ENCODE data around the gene TRIM17. TPM values are rescaled to one million over a fixed set of nuclear protein-coding genes. Genes with fewer than 3 reads are reported as not detected.

The TRIM17 gene
- total and polyA plus RNA-seq, 2 of the 13 experiments (the other 11 are each of a cell fraction or from before 2014, with no cell fraction given), result 0.32 to 0.64 TPM

DNA sequence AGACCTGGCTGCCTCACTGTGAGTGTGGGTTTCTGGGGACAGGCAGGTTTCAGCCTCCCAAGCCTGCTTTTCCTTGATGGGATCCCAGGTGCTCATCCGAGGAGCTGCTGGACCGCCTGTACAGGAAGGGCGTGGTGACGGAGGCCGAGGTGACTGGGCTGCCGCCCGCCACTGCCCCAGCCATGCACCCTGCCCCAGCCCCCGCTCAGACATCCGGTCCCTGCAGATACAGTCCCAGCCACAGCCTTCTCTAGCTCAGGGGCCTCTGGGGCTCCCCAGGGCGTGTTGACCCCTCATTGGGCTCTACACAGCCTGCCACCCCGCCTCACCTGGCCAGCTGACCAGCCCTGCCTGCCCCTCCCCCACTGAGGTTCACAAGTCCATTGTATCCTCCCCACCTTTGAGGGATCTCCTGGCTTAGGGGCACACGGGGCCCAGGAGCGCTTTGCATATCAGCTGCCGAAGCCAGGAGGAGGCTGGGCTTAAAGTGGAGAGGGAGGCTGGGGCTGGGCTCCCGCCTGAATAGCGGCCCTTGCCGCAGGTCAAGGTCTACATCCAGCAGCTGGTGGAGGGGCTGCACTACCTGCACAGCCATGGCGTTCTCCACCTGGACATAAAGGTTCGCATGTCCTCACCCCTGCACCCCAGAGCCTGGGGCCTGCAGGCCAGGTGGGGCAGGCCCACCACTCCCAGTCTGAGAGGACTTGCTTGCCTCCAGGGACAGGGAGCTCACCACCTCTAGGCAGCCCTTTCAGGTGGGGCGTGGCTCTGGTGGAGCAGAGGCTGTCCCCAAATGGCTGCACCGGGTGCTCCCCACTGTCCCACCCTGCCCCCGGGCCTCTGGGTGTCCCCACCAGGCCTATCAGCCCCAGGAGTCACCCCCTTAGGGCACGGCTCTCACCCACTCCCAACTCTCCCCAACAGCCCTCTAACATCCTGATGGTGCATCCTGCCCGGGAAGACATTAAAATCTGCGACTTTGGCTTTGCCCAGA is 48.6 kb downstream of the TRIM17 start (continued):
- TF ChIP-seq FIP1L1 (IDR thresholded peaks at IDR 0.05; ENCODE audit: borderline replicate concordance, insufficient read depth, low read depth, low read length) (no peak), KDM5B (CRISPR knock-in tag; IDR thresholded peaks at IDR 0.05; ENCODE audit: borderline replicate concordance) (0 out of 2 replicates have a peak, but pooled peaks have one; percentile 26), U2AF2 (IDR thresholded peaks at IDR 0.05; ENCODE audit: low read depth, low read length) (no peak), ZFP36L2 (CRISPR knock-in tag; IDR thresholded peaks at IDR 0.05) (no peak), ZFY (CRISPR knock-in tag; IDR thresholded peaks at IDR 0.05) (0 out of 2 replicates have a peak, but pooled peaks have one; percentile 16), CREB1 (IDR thresholded peaks at IDR 0.05) (no peak), CREB1 (CRISPR knock-in tag; IDR thresholded peaks at IDR 0.05) (no peak), ZNF558 (CRISPR knock-in tag; IDR thresholded peaks at IDR 0.05; ENCODE audit: borderline replicate concordance) (no peak), HOXA3 (CRISPR knock-in tag; IDR thresholded peaks at IDR 0.05) (peak; percentile 19; the same call in 1 of the 2 replicates), SPEN (CRISPR knock-in tag; IDR thresholded peaks at IDR 0.05; ENCODE audit: low read depth) (peak; percentile 77), ZNF629 (CRISPR knock-in tag; conservative IDR thresholded peaks at IDR 0.05) (no peak), ZNF234 (CRISPR knock-in tag; conservative IDR thresholded peaks at IDR 0.05) (no peak), ZFP82 (CRISPR knock-in tag; IDR thresholded peaks at IDR 0.05; ENCODE audit: borderline replicate concordance) (no peak), ZNF737 (CRISPR knock-in tag; IDR thresholded peaks at IDR 0.05; ENCODE audit: borderline replicate concordance) (no peak), ZNF879 (CRISPR knock-in tag; IDR thresholded peaks at IDR 0.05) (no peak), KLF16 (CRISPR knock-in tag; IDR thresholded peaks at IDR 0.05) (no peak), ZNF550 (CRISPR knock-in tag; IDR thresholded peaks at IDR 0.05; ENCODE audit: borderline replicate concordance) (no peak), ZNF605 (CRISPR knock-in tag; IDR thresholded peaks at IDR 0.05) (no peak), ZFP36 (IDR thresholded peaks at IDR 0.05; ENCODE audit: borderline replicate concordance, low read depth, low read length, partially characterized antibody) (no peak), PLRG1 (conservative IDR thresholded peaks at IDR 0.05) (no peak), REXO4 (CRISPR knock-in tag; IDR thresholded peaks at IDR 0.05; ENCODE audit: borderline replicate concordance) (no peak)
- TF ChIP-seq, protein P1, sequence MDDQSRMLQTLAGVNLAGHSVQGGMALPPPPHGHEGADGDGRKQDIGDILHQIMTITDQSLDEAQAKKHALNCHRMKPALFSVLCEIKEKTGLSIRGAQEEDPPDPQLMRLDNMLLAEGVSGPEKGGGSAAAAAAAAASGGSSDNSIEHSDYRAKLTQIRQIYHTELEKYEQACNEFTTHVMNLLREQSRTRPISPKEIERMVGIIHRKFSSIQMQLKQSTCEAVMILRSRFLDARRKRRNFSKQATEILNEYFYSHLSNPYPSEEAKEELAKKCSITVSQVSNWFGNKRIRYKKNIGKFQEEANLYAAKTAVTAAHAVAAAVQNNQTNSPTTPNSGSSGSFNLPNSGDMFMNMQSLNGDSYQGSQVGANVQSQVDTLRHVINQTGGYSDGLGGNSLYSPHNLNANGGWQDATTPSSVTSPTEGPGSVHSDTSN (CRISPR knock-in tag; IDR thresholded peaks at IDR 0.05; ENCODE audit: borderline replicate concordance), result no peak
- TF ChIP-seq, protein P2, sequence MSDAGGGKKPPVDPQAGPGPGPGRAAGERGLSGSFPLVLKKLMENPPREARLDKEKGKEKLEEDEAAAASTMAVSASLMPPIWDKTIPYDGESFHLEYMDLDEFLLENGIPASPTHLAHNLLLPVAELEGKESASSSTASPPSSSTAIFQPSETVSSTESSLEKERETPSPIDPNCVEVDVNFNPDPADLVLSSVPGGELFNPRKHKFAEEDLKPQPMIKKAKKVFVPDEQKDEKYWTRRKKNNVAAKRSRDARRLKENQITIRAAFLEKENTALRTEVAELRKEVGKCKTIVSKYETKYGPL (CRISPR knock-in tag; IDR thresholded peaks at IDR 0.05), result no peak
- TF ChIP-seq, protein P3, sequence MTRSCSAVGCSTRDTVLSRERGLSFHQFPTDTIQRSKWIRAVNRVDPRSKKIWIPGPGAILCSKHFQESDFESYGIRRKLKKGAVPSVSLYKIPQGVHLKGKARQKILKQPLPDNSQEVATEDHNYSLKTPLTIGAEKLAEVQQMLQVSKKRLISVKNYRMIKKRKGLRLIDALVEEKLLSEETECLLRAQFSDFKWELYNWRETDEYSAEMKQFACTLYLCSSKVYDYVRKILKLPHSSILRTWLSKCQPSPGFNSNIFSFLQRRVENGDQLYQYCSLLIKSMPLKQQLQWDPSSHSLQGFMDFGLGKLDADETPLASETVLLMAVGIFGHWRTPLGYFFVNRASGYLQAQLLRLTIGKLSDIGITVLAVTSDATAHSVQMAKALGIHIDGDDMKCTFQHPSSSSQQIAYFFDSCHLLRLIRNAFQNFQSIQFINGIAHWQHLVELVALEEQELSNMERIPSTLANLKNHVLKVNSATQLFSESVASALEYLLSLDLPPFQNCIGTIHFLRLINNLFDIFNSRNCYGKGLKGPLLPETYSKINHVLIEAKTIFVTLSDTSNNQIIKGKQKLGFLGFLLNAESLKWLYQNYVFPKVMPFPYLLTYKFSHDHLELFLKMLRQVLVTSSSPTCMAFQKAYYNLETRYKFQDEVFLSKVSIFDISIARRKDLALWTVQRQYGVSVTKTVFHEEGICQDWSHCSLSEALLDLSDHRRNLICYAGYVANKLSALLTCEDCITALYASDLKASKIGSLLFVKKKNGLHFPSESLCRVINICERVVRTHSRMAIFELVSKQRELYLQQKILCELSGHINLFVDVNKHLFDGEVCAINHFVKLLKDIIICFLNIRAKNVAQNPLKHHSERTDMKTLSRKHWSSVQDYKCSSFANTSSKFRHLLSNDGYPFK (CRISPR knock-in tag; IDR thresholded peaks at IDR 0.05; ENCODE audit: borderline replicate concordance), result peak; percentile 21; the same call in 1 of the 2 replicates
